Heart right ventricle (tissue), 12 donors: ENCODE data around the gene CHIT1. TPM values are rescaled to one million over a fixed set of nuclear protein-coding genes. Genes with fewer than 3 reads are reported as not detected.

Experiments
- polyA plus RNA-seq, 2 donors: library from polyadenylated mRNA; stranded (reverse); fragments of 200-250 nt; gene quantifications; one replicate each; pipeline ENCODE4 v1.2.3, GENCODE V29; 2013
- total RNA-seq, 10 donors: library from RNA; stranded (reverse); fragmentation: NEBNext Ultra II Directional in 3 of 10; extraction: Animal tissue kit (Norgen Biotek cat#: 25700) in 3 of 10; gene quantifications; one replicate each; pipeline versions ENCODE4 v1.2.1 to v1.2.4, GENCODE V29; 2021 to 2023
- donor health status: ischemic (EF 13 %, LVEDD 7.1; RV severe dilation, severe dysfunction).
- donor health status: healthy with polysubstance abuse.
- donor health status: DM: no; HTN: yes; CAD: no.
- donor health status: DM: no; HTN: no; CAD: no.
- donor health status: ischemic (EF 25% LVEDD 6.9; RV normal size, moderate dysfunction).
- donor health status: ischemic (EF 25% LVEDD 5.7; RV mildly dilated, moderate dysfunction).
- donor health status: healthy.
- donor health status: nonischemic (EF 11% LVEDD 7.7; RV severe dilation, severe dysfunction).
- donor health status: DM: yes; HTN: yes; CAD: no.
- donor health status: PGD.
- donor health status: ischemic (EF 29% LVEDD 5.4; RV normal size, mild dysfunction).
- donor health status: nonischemic (EF 23%, LVEDD 6.1; RV moderate dilation, normal function).

CHIT1 gene
- total and polyA plus RNA-seq, 12 donors: 0.05 to 1.3 (median 0.28) TPM; not detected in 6

Other genes starting within 250 kb of the CHIT1 start
- gene TMEM183A, start 222.3 kb downstream of the CHIT1 start, total RNA-seq: 10 to 100 TPM; 18.2 to 34.2 (median 21.1) TPM
- gene TMEM183A, start 222.3 kb downstream of the CHIT1 start, polyA plus RNA-seq: 10 to 100 TPM; 11.5 to 38.1 TPM
- gene PPFIA4, start 203.2 kb downstream of the CHIT1 start, total RNA-seq: 10 to 100 TPM in 9 of 10 donors, 1 to 10 TPM in 1; 9.5 to 60.6 (median 35.2) TPM
- 10 to 100 TPM in 1 of 2 donors, 1 to 10 TPM in 1; 8.1 to 28.5 TPM for gene PPFIA4, start 203.2 kb downstream of the CHIT1 start, polyA plus RNA-seq
- not detected for gene MYOG, start 143.7 kb downstream of the CHIT1 start, total RNA-seq
- under 1 TPM in 1 of 2 donors, not detected in 1; 0.06 TPM for gene MYOG, start 143.7 kb downstream of the CHIT1 start, polyA plus RNA-seq
- 10 to 100 TPM in 4 of 10 donors, 1 to 10 TPM in 6; 5.1 to 12.2 (median 9.3) TPM for gene ADORA1, start 101.9 kb downstream of the CHIT1 start, total RNA-seq
- 1 to 10 TPM; 1.8 to 8.3 TPM for gene ADORA1, start 101.9 kb downstream of the CHIT1 start, polyA plus RNA-seq
- gene MYBPH, start 53.8 kb downstream of the CHIT1 start, total RNA-seq: not detected
- gene MYBPH, start 53.8 kb downstream of the CHIT1 start, polyA plus RNA-seq: not detected
- 10 to 100 TPM in 1 of 10 donors, 1 to 10 TPM in 3, under 1 TPM in 5, not detected in 1; 0.15 to 11.0 (median 0.42) TPM for gene CHI3L1, start 43.0 kb downstream of the CHIT1 start, total RNA-seq
- 10 to 100 TPM in 1 of 2 donors, 1 to 10 TPM in 1; 2.2 to 14.3 TPM for gene CHI3L1, start 43.0 kb downstream of the CHIT1 start, polyA plus RNA-seq
- 100 to 1,000 TPM in 3 of 10 donors, 10 to 100 TPM in 7; 26.4 to 349 (median 58.9) TPM for gene BTG2, start 75.8 kb upstream of the CHIT1 start, total RNA-seq
- gene BTG2, start 75.8 kb upstream of the CHIT1 start, polyA plus RNA-seq: 10 to 100 TPM; 28.3 to 49.6 TPM
- 10 to 100 TPM in 5 of 10 donors, 1 to 10 TPM in 5; 7.0 to 20.5 (median 10.7) TPM for gene FMOD, start 121.4 kb upstream of the CHIT1 start, total RNA-seq
- 10 to 100 TPM in 1 of 2 donors, 1 to 10 TPM in 1; 4.5 to 11.2 TPM for gene FMOD, start 121.4 kb upstream of the CHIT1 start, polyA plus RNA-seq
- 10 to 100 TPM in 7 of 10 donors, 1 to 10 TPM in 3; 3.3 to 37.1 (median 14.1) TPM for gene PRELP, start 246.1 kb upstream of the CHIT1 start, total RNA-seq
- gene PRELP, start 246.1 kb upstream of the CHIT1 start, polyA plus RNA-seq: 10 to 100 TPM; 15.0 to 15.3 TPM